HCT116 (cell line): ENCODE measurements around the gene SLC2A9.

ENCODE experiments used
- ATF3 ChIP-seq: IDR thresholded peaks from 2 replicates; pipeline ENCODE4 v1.6.1; 2012
- CEBPB ChIP-seq: IDR thresholded peaks from 2 replicates; pipeline ENCODE4 v1.6.1; 2012; ENCODE audit warnings: low read depth
- CTCF ChIP-seq, 3 experiments: fragments of 200-600 bp in 1 of 3; sonication (generic) in 1 of 3; IDR thresholded peaks in 2 of 3; conservative IDR thresholded peaks in 1 of 3; 2 replicates each; pipeline ENCODE4 v1.5.1; 2012 to 2017; ENCODE audit warnings: low read depth in 2 of 3, low read length in 2 of 3, antibody characterized with exemption in 1 of 3, borderline replicate concordance in 1 of 3, control low read depth in 1 of 3, mild to moderate bottlenecking in 1 of 3, mixed read lengths in 1 of 3, mixed run types in 1 of 3, moderate library complexity in 1 of 3; ENCODE audit not compliant: insufficient read depth in 1 of 3
- EZH2 ChIP-seq: fragments of 200-600 bp; sonication (generic); IDR thresholded peaks from 2 replicates; pipeline ENCODE4 v1.6.1; 2017; ENCODE audit warnings: antibody characterized with exemption, mixed run types
- EZH2phosphoT487 ChIP-seq: fragments of 200-600 bp; IDR thresholded peaks from 2 replicates; pipeline ENCODE4 v1.6.1; 2018; ENCODE audit warnings: antibody characterized with exemption, borderline replicate concordance
- MAX ChIP-seq: IDR thresholded peaks from 2 replicates; pipeline ENCODE4 v1.6.1; 2012
- POLR2A ChIP-seq: IDR thresholded peaks from 2 replicates; pipeline ENCODE4 v1.7.0; 2011; ENCODE audit warnings: borderline replicate concordance; ENCODE audit not compliant: insufficient read depth, insufficient read length; ENCODE audit errors: extremely low read depth
- POLR2AphosphoS5 ChIP-seq: IDR thresholded peaks from 2 replicates; pipeline ENCODE4 v1.6.1; 2011; ENCODE audit warnings: mild to moderate bottlenecking, low read depth, low read length, moderate library complexity
- RAD21 ChIP-seq: IDR thresholded peaks from 2 replicates; pipeline ENCODE4 v1.6.1; 2012; ENCODE audit warnings: low read depth, mild to moderate bottlenecking
- REST ChIP-seq: IDR thresholded peaks from 2 replicates; pipeline ENCODE4 v1.6.1; 2012; ENCODE audit warnings: low read depth
- SP1 ChIP-seq: IDR thresholded peaks from 2 replicates; pipeline ENCODE4 v1.6.1; 2012; ENCODE audit warnings: low read depth
- ZBTB33 ChIP-seq: IDR thresholded peaks from 2 replicates; pipeline ENCODE4 v1.6.1; 2011; ENCODE audit warnings: mild to moderate bottlenecking, low read length, moderate library complexity; ENCODE audit not compliant: insufficient replicate concordance; ENCODE audit errors: extremely low read depth

DNA sequence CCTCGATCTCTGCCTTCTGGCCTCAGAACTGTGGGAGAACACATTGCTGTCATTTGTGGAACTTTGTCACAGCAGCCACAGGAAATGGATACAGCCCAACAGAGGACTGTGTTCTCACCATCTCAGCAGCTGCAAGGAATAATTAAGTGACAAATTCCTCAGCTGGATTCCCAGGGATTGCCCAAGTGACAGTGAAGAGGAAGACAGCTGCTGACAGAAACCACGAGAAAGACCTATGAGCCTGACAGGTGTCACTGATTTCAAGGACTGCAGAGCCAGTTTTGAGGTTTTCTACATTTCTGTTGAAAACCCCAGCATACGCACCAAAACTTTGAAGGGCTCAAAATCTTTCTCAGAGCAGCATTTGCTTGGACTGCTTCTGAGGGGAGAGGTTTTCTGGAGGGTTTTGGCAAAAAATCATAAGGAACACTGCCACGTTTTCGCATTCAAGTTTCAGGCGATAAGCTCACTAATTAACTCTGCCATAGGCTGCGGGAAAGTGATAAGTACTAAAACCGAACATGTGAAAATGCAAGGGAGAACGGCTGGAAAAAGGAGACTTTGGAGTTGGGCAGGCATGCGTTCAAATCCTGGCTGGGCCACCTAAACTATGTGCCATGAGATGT is 151.0 kb downstream of the SLC2A9 start:
- TF ChIP-seq EZH2 (no peak), CTCF (IDR thresholded peaks at IDR 0.05 in 2 of 3, conservative IDR thresholded peaks at IDR 0.05 in 1 of 3; ENCODE audit: borderline replicate concordance in 1 of 3, insufficient read depth in 1 of 3, low read depth in 2 of 3, low read length in 2 of 3) (no peak), REST (no peak), ZBTB33 (no peak), SP1 (no peak), EZH2phosphoT487 (no peak), POLR2A (no peak), ATF3 (no peak), POLR2AphosphoS5 (no peak), CEBPB (no peak), RAD21 (no peak), MAX (no peak)
